Hepatocyte (in vitro differentiated cells): ENCODE measurements around the gene FOSL1.
A peak's percentile ranks its signal among the peaks of the same experiment; 100 is the strongest.

Experiments
- EZH2 ChIP-seq: fragments of 200-600 bp; sonication (generic); IDR thresholded peaks from 2 replicates; pipeline ENCODE4 v1.6.1; 2016; ENCODE audit warnings: antibody characterized with exemption, mild to moderate bottlenecking, borderline replicate concordance
- TF ChIP-seq, protein P1 (sequence below): fragments of 200-600 bp; sonication (generic); IDR thresholded peaks from 2 replicates; pipeline ENCODE4 v1.5.1; 2016; ENCODE audit warnings: antibody characterized with exemption, mild to moderate bottlenecking; ENCODE audit not compliant: poor library complexity

- TF ChIP-seq, protein P1, sequence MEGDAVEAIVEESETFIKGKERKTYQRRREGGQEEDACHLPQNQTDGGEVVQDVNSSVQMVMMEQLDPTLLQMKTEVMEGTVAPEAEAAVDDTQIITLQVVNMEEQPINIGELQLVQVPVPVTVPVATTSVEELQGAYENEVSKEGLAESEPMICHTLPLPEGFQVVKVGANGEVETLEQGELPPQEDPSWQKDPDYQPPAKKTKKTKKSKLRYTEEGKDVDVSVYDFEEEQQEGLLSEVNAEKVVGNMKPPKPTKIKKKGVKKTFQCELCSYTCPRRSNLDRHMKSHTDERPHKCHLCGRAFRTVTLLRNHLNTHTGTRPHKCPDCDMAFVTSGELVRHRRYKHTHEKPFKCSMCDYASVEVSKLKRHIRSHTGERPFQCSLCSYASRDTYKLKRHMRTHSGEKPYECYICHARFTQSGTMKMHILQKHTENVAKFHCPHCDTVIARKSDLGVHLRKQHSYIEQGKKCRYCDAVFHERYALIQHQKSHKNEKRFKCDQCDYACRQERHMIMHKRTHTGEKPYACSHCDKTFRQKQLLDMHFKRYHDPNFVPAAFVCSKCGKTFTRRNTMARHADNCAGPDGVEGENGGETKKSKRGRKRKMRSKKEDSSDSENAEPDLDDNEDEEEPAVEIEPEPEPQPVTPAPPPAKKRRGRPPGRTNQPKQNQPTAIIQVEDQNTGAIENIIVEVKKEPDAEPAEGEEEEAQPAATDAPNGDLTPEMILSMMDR = peak; percentile 32
- no peak for TF ChIP-seq EZH2
Measured at GRCh38 chr11:65890324-65891218, 9.6 kb downstream of the FOSL1 start, which contains the start of gene CCDC85B.
